ENCODE data around the gene DCUN1D2.

The DCUN1D2 gene

DNA sequence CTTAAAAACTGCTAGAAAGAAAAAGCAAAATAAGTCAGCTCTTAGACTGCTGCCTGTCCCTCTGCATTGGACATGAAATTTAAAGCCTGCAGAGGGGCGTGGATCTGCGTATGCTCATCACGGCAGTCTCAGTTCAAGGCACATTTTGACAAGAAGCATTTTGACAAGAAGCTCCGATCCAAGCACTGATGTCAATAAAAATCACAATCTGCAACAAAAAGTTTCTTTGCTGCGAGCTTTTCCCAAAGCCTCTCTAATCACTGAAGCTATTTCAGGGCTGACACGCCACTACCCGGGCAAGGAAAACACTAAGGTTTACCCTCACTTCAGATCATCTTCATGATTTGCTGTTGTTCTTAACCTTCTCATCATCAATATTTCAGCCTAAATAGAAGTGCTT, 7.4 kb downstream of the DCUN1D2 start:
- TF ChIP-seq, protein P1, sequence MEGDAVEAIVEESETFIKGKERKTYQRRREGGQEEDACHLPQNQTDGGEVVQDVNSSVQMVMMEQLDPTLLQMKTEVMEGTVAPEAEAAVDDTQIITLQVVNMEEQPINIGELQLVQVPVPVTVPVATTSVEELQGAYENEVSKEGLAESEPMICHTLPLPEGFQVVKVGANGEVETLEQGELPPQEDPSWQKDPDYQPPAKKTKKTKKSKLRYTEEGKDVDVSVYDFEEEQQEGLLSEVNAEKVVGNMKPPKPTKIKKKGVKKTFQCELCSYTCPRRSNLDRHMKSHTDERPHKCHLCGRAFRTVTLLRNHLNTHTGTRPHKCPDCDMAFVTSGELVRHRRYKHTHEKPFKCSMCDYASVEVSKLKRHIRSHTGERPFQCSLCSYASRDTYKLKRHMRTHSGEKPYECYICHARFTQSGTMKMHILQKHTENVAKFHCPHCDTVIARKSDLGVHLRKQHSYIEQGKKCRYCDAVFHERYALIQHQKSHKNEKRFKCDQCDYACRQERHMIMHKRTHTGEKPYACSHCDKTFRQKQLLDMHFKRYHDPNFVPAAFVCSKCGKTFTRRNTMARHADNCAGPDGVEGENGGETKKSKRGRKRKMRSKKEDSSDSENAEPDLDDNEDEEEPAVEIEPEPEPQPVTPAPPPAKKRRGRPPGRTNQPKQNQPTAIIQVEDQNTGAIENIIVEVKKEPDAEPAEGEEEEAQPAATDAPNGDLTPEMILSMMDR (IDR thresholded peaks at IDR 0.05), result no peak
- DNase-seq (ENCODE audit: low spot score), result no peak
- no peak overlapping the region for H3K27ac ChIP-seq
- no peak overlapping the region for H3K4me3 ChIP-seq

DNA sequence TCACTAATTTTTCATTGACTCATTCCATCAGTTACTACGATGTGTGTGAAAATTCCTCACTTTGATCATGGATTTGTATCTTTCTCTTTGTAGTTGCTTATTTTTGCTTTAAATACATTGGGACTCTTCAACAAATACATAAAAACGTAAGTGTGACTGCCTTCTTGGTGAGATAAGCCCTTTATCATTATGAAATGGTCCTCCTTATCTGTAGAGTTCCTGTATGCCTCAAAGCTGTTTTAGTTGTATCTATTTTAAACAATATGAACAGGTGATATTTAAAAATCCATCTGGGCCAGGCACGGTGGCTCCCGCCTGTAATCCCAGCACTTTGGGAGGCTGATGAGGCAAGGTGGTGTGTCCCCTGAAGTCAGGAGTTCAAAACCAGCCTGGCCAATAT, 11.3 kb downstream of the DCUN1D2 start:
- no peak overlapping the region for H3K27ac ChIP-seq
- TF ChIP-seq, protein P1 (IDR thresholded peaks at IDR 0.05), result no peak

DNA sequence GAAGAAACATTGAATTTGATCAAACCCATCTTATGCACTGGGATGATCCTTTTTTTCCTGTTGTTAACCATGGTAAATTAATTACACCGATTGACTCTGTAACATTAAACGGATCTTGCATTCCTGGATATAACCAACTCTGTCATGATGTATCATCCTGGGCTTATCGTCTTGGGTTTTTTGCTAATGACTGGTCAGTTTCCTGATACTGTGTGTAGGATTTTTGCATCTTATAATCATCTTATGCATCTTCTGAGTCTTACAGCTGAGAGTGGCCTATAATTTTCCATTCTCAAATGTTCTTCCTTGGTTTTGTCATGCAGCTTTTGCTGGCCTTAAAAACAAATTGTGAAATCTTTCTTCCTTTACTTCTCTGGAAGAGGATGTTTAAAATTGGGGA, 12.8 kb downstream of the DCUN1D2 start:
- Histone ChIP-seq H3K27ac (no peak overlapping the region), H3K4me3 (no peak overlapping the region)
- TF ChIP-seq, protein P1 (IDR thresholded peaks at IDR 0.05), result no peak
- no peak for DNase-seq (ENCODE audit: low spot score)

More for the DNA sequence above, 11.3 kb downstream of the DCUN1D2 start:
- DNase-seq (ENCODE audit: low spot score), result no peak
- H3K4me3 ChIP-seq, result no peak overlapping the region

DNA sequence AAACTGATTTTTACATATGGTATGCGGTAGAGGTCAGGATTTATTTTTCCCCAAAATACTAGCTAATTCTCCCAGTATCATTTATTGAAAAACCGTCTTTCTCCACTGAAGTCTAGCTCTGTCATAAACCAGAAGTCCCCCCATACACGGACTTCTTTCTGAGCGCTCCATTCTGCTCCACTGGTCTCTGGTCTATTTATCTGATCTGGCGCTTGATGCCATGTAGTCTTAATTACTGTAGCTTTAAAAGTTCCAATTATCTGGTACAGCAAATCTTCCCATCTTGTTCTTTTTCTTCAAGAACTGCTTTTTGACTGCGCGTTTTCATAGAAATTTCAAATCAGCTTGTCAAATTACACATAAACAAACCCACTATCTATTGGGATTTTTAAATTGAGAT, 13.7 kb downstream of the DCUN1D2 start:
- no peak overlapping the region for H3K27ac ChIP-seq
- DNase-seq (ENCODE audit: low spot score), result no peak
- TF ChIP-seq, protein P1 (IDR thresholded peaks at IDR 0.05), result no peak
- H3K4me3 ChIP-seq, result no peak overlapping the region

DNA sequence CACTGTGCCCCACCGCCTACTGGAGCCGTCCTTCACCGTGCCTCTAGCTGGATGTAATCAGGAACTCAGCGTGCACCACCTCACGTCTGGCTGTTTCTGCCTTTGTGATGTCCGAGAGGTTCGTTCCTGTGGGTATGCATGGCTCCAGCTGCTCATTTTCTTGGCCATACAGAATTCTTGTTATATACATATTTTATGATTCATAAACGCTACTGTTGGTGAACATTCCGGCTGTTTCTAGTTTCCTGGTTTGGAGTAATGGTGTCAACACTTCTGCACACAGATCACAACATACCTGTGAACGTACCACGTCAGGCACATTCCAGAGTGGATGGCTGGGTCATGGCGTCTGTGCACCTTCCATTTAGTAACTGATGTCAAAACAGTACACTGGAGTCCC, 14.6 kb downstream of the DCUN1D2 start:
- TF ChIP-seq, protein P1 (IDR thresholded peaks at IDR 0.05), result no peak
- Histone ChIP-seq H3K27ac (no peak overlapping the region), H3K4me3 (no peak overlapping the region)
- DNase-seq (ENCODE audit: low spot score), result no peak

DNA sequence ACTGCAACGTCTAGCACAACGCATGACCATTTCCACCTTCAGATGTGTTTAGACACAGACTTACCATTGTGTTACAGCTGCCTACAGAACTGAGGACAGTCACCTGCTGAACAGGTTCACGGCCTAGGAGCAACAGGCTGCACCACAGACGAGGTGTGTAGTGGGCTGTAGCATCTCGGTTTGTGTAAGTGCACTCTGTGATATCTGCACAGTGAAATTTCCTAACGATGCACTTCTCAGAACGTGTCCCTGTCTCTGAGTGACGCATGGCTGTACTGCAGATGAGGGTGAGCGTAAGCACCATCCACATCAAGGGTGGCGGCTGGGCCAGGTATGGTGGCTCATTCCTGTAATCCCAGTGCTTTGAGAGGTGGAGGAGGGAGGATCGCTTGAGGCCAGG, 15.2 kb downstream of the DCUN1D2 start:
- no peak overlapping the region for H3K27ac ChIP-seq
- TF ChIP-seq, protein P1 (IDR thresholded peaks at IDR 0.05), result no peak
- H3K4me3 ChIP-seq, result no peak overlapping the region
- DNase-seq (ENCODE audit: low spot score), result no peak

DNA sequence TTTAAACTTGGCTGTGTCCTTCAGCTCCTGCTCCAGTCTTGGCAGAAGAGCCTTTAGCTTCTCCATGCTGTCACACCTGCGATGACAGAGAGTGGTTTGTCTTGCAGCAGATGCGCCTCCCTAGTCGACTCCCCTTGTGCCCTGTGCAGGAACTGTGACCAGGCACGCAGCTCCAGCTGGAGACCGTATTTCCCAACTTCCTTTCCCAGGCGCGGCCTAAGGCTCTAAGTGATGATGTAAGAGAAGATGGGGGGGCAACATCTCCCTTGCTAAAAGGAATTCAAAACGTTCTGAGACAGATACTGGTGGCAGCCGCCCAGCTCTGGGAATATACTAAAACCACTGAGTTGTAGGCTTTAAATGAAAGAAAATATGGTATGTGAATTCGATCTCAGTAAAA, 16.3 kb downstream of the DCUN1D2 start:
- DNase-seq (ENCODE audit: low spot score), result no peak

More for the DNA sequence above, 16.3 kb downstream of the DCUN1D2 start:
- TF ChIP-seq, protein P1 (IDR thresholded peaks at IDR 0.05), result no peak
- no peak overlapping the region for H3K27ac ChIP-seq
- no peak overlapping the region for H3K4me3 ChIP-seq

All from coronary artery (tissue), 2 donors.